NCI-H2227 (cell line): ENCODE results near the gene PSMG2.

ENCODE experiments used
- DNase-seq: peaks from one replicate; lab custom pipeline; 2025; ENCODE audit not compliant: unreplicated experiment; lab: John Stamatoyannopoulos, UW

PSMG2 gene, protein sequence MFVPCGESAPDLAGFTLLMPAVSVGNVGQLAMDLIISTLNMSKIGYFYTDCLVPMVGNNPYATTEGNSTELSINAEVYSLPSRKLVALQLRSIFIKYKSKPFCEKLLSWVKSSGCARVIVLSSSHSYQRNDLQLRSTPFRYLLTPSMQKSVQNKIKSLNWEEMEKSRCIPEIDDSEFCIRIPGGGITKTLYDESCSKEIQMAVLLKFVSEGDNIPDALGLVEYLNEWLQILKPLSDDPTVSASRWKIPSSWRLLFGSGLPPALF

GRCh38 chr18:12702221-12703095 lies at the start of gene PSMG2, which contains the start of gene CEP76:
Gene PSMG2, plus strand, starts transcription at chr18:12703042. Its CDS starts 66 bp downstream, at chr18:12703108.
Gene CEP76, minus strand, starts transcription at chr18:12702723. Its CDS starts 175 bp downstream, at chr18:12702548.
- peak; percentile 92 for DNase-seq

- DNase-seq, result no peak
Measured at GRCh38 chr18:12654971-12655370, 47.9 kb upstream of the PSMG2 start.

DNA sequence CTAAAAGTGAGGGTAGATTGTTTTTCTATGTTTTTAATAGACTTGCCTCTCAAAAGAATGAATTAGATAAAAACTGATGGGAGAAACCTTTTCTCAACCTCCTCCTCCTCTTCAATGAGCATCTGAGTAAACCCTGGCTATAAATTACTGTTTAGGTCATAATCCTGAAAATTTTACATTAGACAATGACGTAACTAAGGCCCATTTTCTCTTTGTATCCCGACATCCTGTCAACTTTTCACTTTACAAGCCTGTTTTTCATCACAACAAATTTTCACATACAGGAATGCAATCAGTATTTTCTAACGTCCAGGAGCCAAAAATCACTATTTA lies 46.3 kb upstream of the PSMG2 start:
- peak; percentile 28 for DNase-seq

DNA sequence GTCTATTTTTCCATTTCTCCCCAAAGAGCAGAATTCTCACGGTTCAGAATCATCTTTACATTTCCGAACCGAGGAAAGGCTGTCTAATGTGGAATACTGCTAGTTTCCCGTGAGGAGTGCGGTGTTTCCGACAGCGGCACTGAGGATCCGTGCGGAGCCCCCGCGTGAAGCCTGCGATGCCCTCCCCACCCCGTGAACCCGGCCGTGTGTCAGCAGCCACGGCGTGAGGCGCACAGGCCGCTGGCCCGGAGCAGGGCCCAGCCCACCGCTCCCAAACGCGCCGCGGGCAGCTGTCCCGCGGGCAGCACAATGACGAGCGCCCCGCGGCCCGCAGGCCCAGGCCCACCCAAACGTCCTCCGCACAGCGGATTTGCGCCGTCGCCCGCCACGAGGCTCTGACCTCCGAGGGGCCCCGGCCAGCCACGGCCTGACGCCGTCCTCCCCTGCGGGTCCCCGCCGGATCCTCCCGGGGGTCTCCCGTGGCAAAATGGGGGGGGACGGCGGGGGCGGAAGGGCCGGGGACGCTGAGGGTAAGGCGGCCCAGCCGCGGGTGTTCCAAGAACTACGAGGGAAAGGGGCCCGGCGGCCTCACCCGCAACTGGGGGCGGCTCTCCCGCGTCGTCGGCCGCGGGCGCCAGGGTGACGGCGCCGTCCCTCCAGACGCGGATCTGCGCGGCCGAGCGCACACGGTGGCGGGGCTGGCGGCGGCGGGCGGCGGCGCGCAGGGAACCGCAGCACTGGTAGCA lies 45.7 kb upstream of the PSMG2 start:
- peak; percentile 69 for DNase-seq

GRCh38 chr18:12657684-12658425 lies 45.0 kb upstream of the PSMG2 start, which contains the start of gene SPIRE1:
Gene SPIRE1, minus strand, starts transcription at chr18:12658107. Its CDS starts 241 bp downstream, at chr18:12657866.
- DNase-seq, result peak; percentile 84

DNA sequence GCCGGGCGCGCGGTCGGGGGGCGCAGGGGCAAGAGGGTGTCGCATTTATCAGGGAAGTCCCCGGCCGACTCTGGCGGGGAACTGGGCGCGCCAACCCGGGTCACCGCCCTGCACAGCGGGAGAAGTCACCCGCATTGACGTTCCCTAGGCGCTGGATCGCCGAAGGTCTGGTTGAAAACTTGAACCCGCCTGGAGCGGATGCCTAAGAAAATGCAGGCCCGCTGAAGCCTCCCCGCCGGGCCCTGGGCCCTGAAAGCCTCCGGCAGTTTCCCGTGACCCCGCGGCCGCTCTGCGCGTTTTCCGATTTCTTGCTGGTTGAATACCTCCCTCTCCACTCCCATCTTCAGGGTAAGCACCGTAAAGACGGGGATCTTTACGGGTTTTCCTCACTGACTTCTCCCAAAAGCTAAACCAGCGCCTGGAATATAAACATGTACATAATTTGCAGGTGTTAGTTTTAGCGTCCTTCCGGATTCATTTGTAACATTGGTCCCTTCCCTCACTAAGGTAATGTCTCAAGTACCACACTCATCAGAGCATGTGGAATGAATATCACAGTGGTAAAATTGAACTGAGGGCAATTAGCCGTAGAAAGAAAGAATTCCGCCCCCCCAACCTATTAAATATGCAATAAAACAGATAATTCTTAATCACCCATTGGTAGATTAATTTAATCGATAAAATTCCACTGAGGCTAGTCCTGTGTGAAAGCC lies 44.3 kb upstream of the PSMG2 start:
- peak; percentile 71 for DNase-seq

DNA sequence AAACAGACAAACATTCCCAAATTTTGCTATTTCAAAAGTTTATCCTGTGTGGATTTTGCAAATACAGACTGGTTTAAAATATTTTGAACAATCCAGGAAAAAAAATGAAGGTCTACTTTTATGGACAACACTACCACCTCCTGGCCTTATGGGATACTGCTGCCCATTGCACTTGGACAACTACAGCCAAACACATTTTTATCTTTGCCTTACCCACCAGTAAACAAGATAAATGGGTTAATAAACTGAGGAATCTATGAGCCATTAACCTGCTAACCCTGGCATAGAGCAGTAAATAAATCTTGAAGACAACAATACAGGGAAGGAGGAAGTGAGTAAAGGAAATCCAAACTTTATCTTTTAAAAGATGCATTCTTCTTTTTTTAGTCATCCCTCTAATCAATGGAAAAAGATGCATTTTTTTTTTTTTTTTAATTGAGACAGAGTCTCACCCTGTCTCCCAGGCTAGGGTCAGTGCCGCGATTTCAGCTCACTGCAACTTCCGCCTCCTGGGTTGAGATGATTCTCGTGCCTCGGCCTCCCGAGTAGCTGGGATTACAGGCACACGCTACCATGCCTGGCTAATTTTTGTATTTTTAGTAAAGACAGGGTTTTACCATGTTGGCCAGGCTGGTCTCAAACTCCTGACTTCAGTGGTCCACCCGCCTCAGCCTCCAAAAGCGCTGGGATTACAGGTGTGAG lies 42.8 kb upstream of the PSMG2 start:
- DNase-seq, result peak; percentile 70

- no peak for DNase-seq
Measured at GRCh38 chr18:12668041-12668440, 34.8 kb upstream of the PSMG2 start.

DNA sequence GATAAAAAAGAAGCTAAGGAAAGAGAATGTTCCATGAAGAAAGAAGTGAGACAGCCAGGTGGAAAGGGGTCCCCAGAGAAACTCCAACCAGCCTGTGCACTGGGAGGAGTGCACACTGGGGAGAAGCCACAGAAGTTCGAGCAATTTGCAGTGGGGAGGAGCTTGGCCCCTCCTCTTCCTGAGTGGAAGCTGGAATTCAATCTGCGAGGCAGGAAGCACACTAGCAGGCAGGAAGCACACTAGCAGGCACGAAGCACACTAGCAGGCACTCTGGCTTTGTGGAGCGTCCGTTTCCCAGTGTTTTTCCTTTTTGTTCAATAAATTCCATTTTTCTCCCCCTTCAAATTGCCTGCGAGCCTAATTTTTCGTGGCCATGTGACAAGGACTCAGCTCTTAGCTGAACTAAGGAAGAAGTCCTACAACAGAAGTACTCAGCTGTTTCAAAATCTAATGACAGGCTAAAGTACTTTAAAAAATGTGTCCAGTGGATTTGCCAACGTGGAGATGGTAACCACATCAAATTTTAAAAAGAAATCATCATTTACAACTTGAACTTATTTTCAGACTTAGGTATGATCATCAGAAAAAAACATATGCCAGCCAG lies 23.6 kb upstream of the PSMG2 start:
- peak; percentile 52 for DNase-seq

- DNase-seq, result peak; percentile 47
Measured at GRCh38 chr18:12686100-12686499, 16.7 kb upstream of the PSMG2 start.

DNA sequence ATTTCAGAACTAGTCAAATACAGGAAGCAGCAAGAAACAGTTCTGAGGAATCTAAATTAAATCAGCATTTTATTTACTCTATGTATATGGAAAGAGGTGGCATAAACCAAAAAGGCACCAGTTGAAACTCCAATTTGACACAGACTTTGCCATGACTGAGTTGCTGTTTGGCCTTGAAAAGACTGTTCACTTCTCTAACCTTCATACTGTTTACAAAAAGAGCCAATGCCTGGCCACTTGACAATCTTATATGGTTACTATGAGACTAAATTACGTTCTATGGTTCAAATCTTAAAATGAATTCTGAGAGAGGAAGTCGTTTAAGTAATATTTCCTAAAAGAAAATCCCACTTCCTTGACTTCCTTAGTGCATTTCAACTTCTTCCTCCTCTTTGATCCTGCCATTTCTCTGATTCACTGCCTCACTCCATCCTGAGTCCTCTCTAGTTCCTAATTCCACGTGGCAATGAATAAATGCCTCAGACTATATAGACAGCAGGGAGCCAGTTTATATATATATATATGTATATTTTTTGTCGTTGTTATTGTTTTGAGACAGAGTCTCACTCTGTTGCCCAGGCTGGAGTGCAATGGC lies 13.5 kb upstream of the PSMG2 start:
- DNase-seq, result no peak

- no peak for DNase-seq
Measured at GRCh38 chr18:12692206-12692605, 10.6 kb upstream of the PSMG2 start.

- DNase-seq, result no peak
Measured at GRCh38 chr18:12694032-12694431, 8.8 kb upstream of the PSMG2 start.

GRCh38 chr18:12699747-12700146 lies 3.1 kb upstream of the PSMG2 start:
- no peak for DNase-seq

GRCh38 chr18:12701161-12701560 lies 1.7 kb upstream of the PSMG2 start:
- no peak for DNase-seq

DNA sequence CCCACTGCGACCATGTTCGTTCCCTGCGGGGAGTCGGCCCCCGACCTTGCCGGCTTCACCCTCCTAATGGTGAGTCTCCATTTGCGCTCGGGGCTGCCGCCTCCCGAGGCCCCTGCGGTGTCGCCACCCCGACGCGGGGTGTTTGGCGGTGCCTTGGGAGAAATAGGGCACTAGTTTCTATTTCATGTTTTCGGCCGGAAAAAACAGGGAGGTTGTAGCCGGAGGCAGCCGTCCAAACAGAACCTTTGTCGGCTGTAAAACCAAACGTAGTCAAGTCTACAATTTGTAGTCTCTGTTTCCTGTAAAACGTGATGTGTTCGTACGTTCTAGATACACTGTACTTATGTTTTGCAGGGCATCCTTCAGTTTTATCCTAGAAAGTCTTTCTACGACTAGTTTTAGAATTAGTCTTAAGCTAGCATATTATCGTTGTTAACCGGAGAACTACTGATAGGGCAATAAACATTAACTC lies 290 bp downstream of the PSMG2 start:
- peak; percentile 69 for DNase-seq

DNA sequence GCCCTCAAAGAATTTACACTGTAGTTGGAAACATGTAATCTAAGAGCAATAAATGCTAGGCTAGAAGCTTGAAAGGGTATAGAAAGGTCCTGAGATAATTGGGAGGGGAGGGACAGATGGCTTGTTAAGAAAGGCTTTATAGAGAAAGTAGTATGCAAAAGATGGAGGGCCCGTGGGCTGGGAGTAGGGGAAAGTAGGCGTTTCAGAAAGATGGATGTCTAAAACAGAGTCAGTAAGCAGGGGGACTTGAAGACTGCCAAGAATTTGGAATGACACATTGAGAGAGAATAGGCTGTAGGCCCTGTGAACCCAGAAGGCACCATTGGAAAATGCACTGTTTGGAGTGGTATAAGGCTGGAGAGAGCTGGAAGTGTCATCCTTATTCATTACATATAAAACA lies 822 bp downstream of the PSMG2 start:
- DNase-seq, result peak; percentile 66

GRCh38 chr18:12711446-12711845 lies 8.6 kb downstream of the PSMG2 start:
- DNase-seq, result no peak
